IMR-90 (cell line): ENCODE results near the gene SLC6A15. TPM values are rescaled to one million over a fixed set of nuclear protein-coding genes. Genes with fewer than 3 reads are reported as not detected.

Source experiments
- ATAC-seq: fragments of 200-7000 bp; cut with Tn5 transposase; 2 replicates; pipeline ENCODE4 v1.9.1; 2020; ENCODE audit warnings: low read depth, mild to moderate bottlenecking, moderate library complexity
- BruUV-seq: library from RNA; stranded (reverse); fragments of 400-500 nt; replicated peaks from 2 replicates; lab custom pipeline; 2021; lab: Mats Ljungman, UMichigan
- CTCF ChIA-PET: fragments of 300-600 bp; formaldehyde crosslinking; extraction: SDS; loops from one replicate; lab custom pipeline; 2021; ENCODE audit warnings: antibody characterized with exemption; lab: Yijun Ruan, JAX
- POLR2A ChIA-PET: fragments of 300-600 bp; sonication (Branson Sonifier 250); formaldehyde crosslinking; loops from one replicate; lab custom pipeline; 2022; ENCODE audit warnings: antibody characterized with exemption; ENCODE audit not compliant: unreplicated experiment; lab: Charles Lee
- DNase-seq: peaks from one replicate; pipeline ENCODE4 v3.0.0; 2013
- H2AFZ ChIP-seq: replicated peaks from 2 replicates; pipeline ENCODE3; 2013; ENCODE audit warnings: low read length, mild to moderate bottlenecking; ENCODE audit not compliant: poor library complexity
- H2AK5ac ChIP-seq: 2 replicates; pipeline ENCODE4 v1.6.1; 2013; ENCODE audit warnings: low read depth, low read length, inconsistent platforms
- H2AK9ac ChIP-seq: replicated peaks from 2 replicates; pipeline ENCODE3; 2013; ENCODE audit warnings: mild to moderate bottlenecking, low read depth, low read length, moderate library complexity; ENCODE audit not compliant: poor library complexity
- H2BK120ac ChIP-seq: 2 replicates; pipeline ENCODE4 v1.6.1; 2013; ENCODE audit warnings: low read depth, low read length, inconsistent platforms
- H2BK15ac ChIP-seq: 3 replicates; pipeline ENCODE4 v1.6.1; 2013; ENCODE audit warnings: low read depth, low read length, inconsistent platforms
- H2BK20ac ChIP-seq: 2 replicates; pipeline ENCODE4 v1.6.1; 2013; ENCODE audit warnings: low read depth, mild to moderate bottlenecking, inconsistent platforms, low read length, moderate library complexity
- H2BK5ac ChIP-seq: 2 replicates; pipeline ENCODE4 v1.6.1; 2013; ENCODE audit warnings: mild to moderate bottlenecking, low read depth, low read length, inconsistent platforms; ENCODE audit not compliant: poor library complexity, severe bottlenecking
- H3K14ac ChIP-seq: replicated peaks from 2 replicates; pipeline ENCODE4 v1.6.1; 2013; ENCODE audit warnings: low read depth, low read length, inconsistent platforms
- H3K18ac ChIP-seq: 2 replicates; pipeline ENCODE4 v1.6.1; 2013; ENCODE audit warnings: low read depth, low read length, control low read depth
- H3K23ac ChIP-seq: 2 replicates; pipeline ENCODE4 v1.6.1; 2013; ENCODE audit warnings: low read depth, low read length, inconsistent platforms
- H3K27ac ChIP-seq: 2 replicates; pipeline ENCODE4 v1.5.1; 2013; ENCODE audit warnings: mild to moderate bottlenecking, control low read depth, low read length; ENCODE audit not compliant: insufficient read depth
- H3K27me3 ChIP-seq: 2 replicates; pipeline ENCODE4 v1.6.1; 2013; ENCODE audit warnings: low read length; ENCODE audit not compliant: control insufficient read depth, insufficient read depth
- H3K36me3 ChIP-seq: 2 replicates; pipeline ENCODE4 v1.6.1; 2013; ENCODE audit warnings: low read length, mixed read lengths; ENCODE audit not compliant: control insufficient read depth, insufficient read depth
- H3K4ac ChIP-seq: 2 replicates; pipeline ENCODE4 v1.6.1; 2013; ENCODE audit warnings: low read depth, low read length, inconsistent platforms
- H3K4me1 ChIP-seq: 2 replicates; pipeline ENCODE4 v1.6.1; 2013; ENCODE audit warnings: low read length, mixed read lengths; ENCODE audit not compliant: control insufficient read depth, insufficient read depth
- H3K4me2 ChIP-seq: 2 replicates; pipeline ENCODE4 v1.6.1; 2013; ENCODE audit warnings: low read depth, mild to moderate bottlenecking, control low read depth, low read length, moderate library complexity
- H3K4me3 ChIP-seq: 2 replicates; pipeline ENCODE4 v1.5.1; 2013; ENCODE audit warnings: low read depth, mild to moderate bottlenecking, control low read depth, low read length, moderate library complexity; ENCODE audit not compliant: insufficient read depth
- H3K56ac ChIP-seq: 2 replicates; pipeline ENCODE4 v1.6.1; 2013; ENCODE audit warnings: low read length, inconsistent platforms; ENCODE audit not compliant: insufficient read depth; ENCODE audit errors: extremely low read depth
- H3K79me1 ChIP-seq, 2 experiments: 2 replicates each; pipeline ENCODE4 v1.6.1; 2013; ENCODE audit warnings: low read length in 2 of 2, inconsistent platforms in 1 of 2, low read depth in 1 of 2
- H3K9ac ChIP-seq: 2 replicates; pipeline ENCODE4 v1.6.1; 2013; ENCODE audit warnings: low read depth, low read length, control low read depth
- H3K9me1 ChIP-seq: 2 replicates; pipeline ENCODE4 v1.6.1; 2013; ENCODE audit warnings: low read length, inconsistent platforms; ENCODE audit not compliant: insufficient read depth
- H3K9me3 ChIP-seq: 2 replicates; pipeline ENCODE4 v1.6.1; 2013; ENCODE audit warnings: low read length; ENCODE audit not compliant: control insufficient read depth, insufficient read depth
- H4K20me1 ChIP-seq: 2 replicates; pipeline ENCODE4 v1.6.1; 2013; ENCODE audit warnings: low read length, inconsistent platforms; ENCODE audit not compliant: insufficient read depth
- H4K5ac ChIP-seq: 2 replicates; pipeline ENCODE4 v1.6.1; 2013; ENCODE audit warnings: mild to moderate bottlenecking, low read depth, low read length, control low read depth
- H4K8ac ChIP-seq, 2 experiments: 2 replicates each; pipeline ENCODE4 v1.6.1; 2013; ENCODE audit warnings: low read depth in 2 of 2, low read length in 2 of 2, control low read depth in 1 of 2, inconsistent platforms in 1 of 2
- H4K91ac ChIP-seq: 2 replicates; pipeline ENCODE4 v1.6.1; 2013; ENCODE audit warnings: low read depth, low read length, inconsistent platforms; ENCODE audit not compliant: insufficient read depth
- BHLHE40 ChIP-seq: fragments of 150-350 bp; IDR thresholded peaks from 2 replicates; pipeline ENCODE4 v1.6.1; 2016; ENCODE audit warnings: mild to moderate bottlenecking, low read depth, low read length
- FOS ChIP-seq: fragments of 150-350 bp; IDR thresholded peaks from 2 replicates; pipeline ENCODE4 v1.6.1; 2016; ENCODE audit warnings: low read depth, low read length
- MAFK ChIP-seq: IDR thresholded peaks from 2 replicates; pipeline ENCODE4 v1.6.1; 2012; ENCODE audit warnings: low read depth, low read length, improper control_type of control experiment
- MAZ ChIP-seq: IDR thresholded peaks from 2 replicates; pipeline ENCODE4 v1.6.1; 2012; ENCODE audit warnings: low read depth, mild to moderate bottlenecking, low read length, improper control_type of control experiment, moderate library complexity, borderline replicate concordance
- POLR2A ChIP-seq: IDR thresholded peaks from 2 replicates; pipeline ENCODE4 v1.6.1; 2012; ENCODE audit warnings: mild to moderate bottlenecking, low read depth, low read length
- RCOR1 ChIP-seq: IDR thresholded peaks from 2 replicates; pipeline ENCODE4 v1.6.1; 2012; ENCODE audit warnings: mild to moderate bottlenecking, low read length, improper control_type of control experiment; ENCODE audit not compliant: insufficient replicate concordance
- RFX5 ChIP-seq: IDR thresholded peaks from 2 replicates; pipeline ENCODE4 v1.8.0; 2012; ENCODE audit warnings: low read depth, mild to moderate bottlenecking, low read length, moderate library complexity
- SMC3 ChIP-seq: fragments of 150-350 bp; IDR thresholded peaks from 2 replicates; pipeline ENCODE4 v1.6.1; 2016; ENCODE audit warnings: low read depth, mild to moderate bottlenecking, antibody characterized with exemption, low read length, moderate library complexity
- WGBS, 2 experiments: methylation state at CpG; one replicate each; pipeline versions ENCODE4 v1.1.5 to v1.1.7; 2013; ENCODE audit warnings: missing lambda C conversion rate in 2 of 2; ENCODE audit not compliant: insufficient read length in 1 of 2; ENCODE audit errors: extremely low coverage in 2 of 2; 5-methylcytosine and 5-hydroxymethylcytosine counted together
- dilution Hi-C: fragments of 300-500 bp; cut with HindIII; formaldehyde crosslinking; loops from one replicate; pipeline ENCODE4 v1.14.3; 2018; ENCODE audit warnings: low sequenced_read_pairs; ENCODE audit not compliant: unreplicated experiment
- in situ Hi-C: fragments of 300-500 bp; cut with MboI; formaldehyde crosslinking; loops from 3 replicates; pipeline ENCODE4 v1.14.3; 2019; ENCODE audit warnings: low sequenced_read_pairs, inconsistent platforms, mixed read lengths
- intact Hi-C: fragments of 100-400 bp; cut with micrococcal nuclease; formaldehyde crosslinking; loops from 2 replicates; pipeline ENCODE4 v1.10.0; 2022
- polyA plus RNA-seq, 3 experiments: library from polyadenylated mRNA; depleted of rRNA; stranded (reverse); fragments of >200 nt; gene quantifications; 2 replicates each; pipeline ENCODE4 v1.2.3, GENCODE V29; 2012; ENCODE audit warnings: low replicate concordance in 1 of 3
- total RNA-seq: library from RNA; depleted of rRNA; stranded (reverse); fragments of >200 nt; gene quantifications from 2 replicates; pipeline ENCODE4 v1.2.3, GENCODE V29; 2012
- TF ChIP-seq, protein P1 (sequence below): fragments of 150-350 bp; IDR thresholded peaks from 2 replicates; pipeline ENCODE4 v1.6.1; 2017; ENCODE audit warnings: mild to moderate bottlenecking, antibody characterized with exemption, low read length, low read depth

Gene SLC6A15
- total and polyA plus RNA-seq, 2 of the 4 experiments (the other 2 are of a cell fraction) = 0.32 to 0.72 TPM

DNA sequence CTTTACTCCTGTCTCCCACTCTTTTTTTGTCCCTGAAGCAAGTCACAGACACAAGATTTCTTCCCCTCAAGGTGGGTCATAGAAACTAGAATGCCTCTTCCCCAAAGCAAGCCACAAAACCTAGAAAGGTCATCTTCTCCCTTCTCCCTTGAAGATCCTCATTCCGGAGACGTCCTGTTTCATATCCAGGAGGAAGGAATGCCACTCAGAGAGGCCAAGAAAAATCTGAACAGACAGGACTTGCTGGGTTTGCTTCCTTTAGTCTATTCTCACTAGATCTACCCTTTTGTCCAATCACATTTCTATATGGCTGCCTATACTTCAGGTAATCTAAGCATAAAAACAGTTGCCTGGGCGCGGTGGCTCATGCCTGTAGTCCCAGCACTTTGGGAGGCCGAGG lies 23.7 kb downstream of the SLC6A15 start:
- Histone ChIP-seq H3K4me3 (no peak overlapping the region), H3K9ac (no peak overlapping the region), H3K9me1 (no peaks in the 10 kb centered on the region), H3K36me3 (no peaks in the 10 kb centered on the region), H4K91ac (no peak overlapping the region), H2BK5ac (no peak overlapping the region), H3K4me1 (0 out of 2 replicates have a peak, but pooled peaks cover 2% of the 10 kb centered on the region), H4K8ac (no peak overlapping the region), H2BK120ac (no peak overlapping the region), H2BK20ac (no peak overlapping the region), H3K9me3 (no peaks in the 10 kb centered on the region), H3K18ac (no peak overlapping the region), H2BK15ac (no peak overlapping the region), H3K27ac (no peak overlapping the region), H2AFZ (no peak overlapping the region), H3K27me3 (no peaks in the 10 kb centered on the region), H2AK5ac (no peak overlapping the region), H4K5ac (no peak overlapping the region), H3K79me1 (no peaks in the 10 kb centered on the region), H3K14ac (no peak overlapping the region), H2AK9ac (no peak overlapping the region), H3K4me2 (no peak overlapping the region), H3K4ac (no peak overlapping the region), H3K56ac (no peak overlapping the region), H4K20me1 (no peaks in the 10 kb centered on the region), H3K23ac (no peak overlapping the region)
- ATAC-seq = no peak
- in situ Hi-C loops = no loop called here
- intact Hi-C loops = no loop called here
- TF ChIP-seq, protein P1, sequence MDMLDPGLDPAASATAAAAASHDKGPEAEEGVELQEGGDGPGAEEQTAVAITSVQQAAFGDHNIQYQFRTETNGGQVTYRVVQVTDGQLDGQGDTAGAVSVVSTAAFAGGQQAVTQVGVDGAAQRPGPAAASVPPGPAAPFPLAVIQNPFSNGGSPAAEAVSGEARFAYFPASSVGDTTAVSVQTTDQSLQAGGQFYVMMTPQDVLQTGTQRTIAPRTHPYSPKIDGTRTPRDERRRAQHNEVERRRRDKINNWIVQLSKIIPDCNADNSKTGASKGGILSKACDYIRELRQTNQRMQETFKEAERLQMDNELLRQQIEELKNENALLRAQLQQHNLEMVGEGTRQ = no peak
- no peak for TF ChIP-seq MAZ
- no peak for TF ChIP-seq RFX5
- no peak for TF ChIP-seq MAFK
- no peak for TF ChIP-seq RCOR1
- TF ChIP-seq POLR2A = no peak
- TF ChIP-seq BHLHE40 = no peak
- no peak for TF ChIP-seq FOS
- no peak for TF ChIP-seq SMC3
- BruUV-seq = no TSS peak
- POLR2A ChIA-PET = no interaction called here
- 81% methylated on average over 2 of the region's 5 CpGs; no CpG with 5 or more reads in 1 of the 2 experiments for WGBS, 2 experiments
- no peak for DNase-seq
- dilution Hi-C loops = no loop called here
- CTCF ChIA-PET = no interaction called here
